Measurements from ENCODE around the gene SLC1A2. TPM values are rescaled to one million over a fixed set of nuclear protein-coding genes. Genes with fewer than 3 reads are reported as not detected.

The SLC1A2 gene
- total RNA-seq, 1 donor from 2014 or later = 0.07 TPM

- Mint-ChIP-seq H3K4me1 (ENCODE audit: low read depth) (peaks cover 7% of the 10 kb centered on the region), H3K9me3 (ENCODE audit: low read depth) (no peaks in the 10 kb centered on the region), H3K36me3 (ENCODE audit: insufficient read depth) (no peaks in the 10 kb centered on the region), H3K4me3 (ENCODE audit: low read depth) (no peak overlapping the region), H3K27me3 (peaks cover 35% of the 10 kb centered on the region), H3K27ac (no peak overlapping the region)
- DNase-seq (ENCODE audit: low spot score, unreplicated experiment) = peak; percentile 87
- peak; percentile 96 for TF ChIP-seq CTCF (IDR thresholded peaks at IDR 0.05; ENCODE audit: unreplicated experiment)
Observed at GRCh38 chr11:35391922-35392688, 27.3 kb downstream of the SLC1A2 start.

- Mint-ChIP-seq H3K4me1 (ENCODE audit: low read depth) (peaks cover 7% of the 10 kb centered on the region), H3K9me3 (ENCODE audit: low read depth) (no peaks in the 10 kb centered on the region), H3K27me3 (peaks cover 35% of the 10 kb centered on the region), H3K36me3 (ENCODE audit: insufficient read depth) (no peaks in the 10 kb centered on the region), H3K27ac (no peak overlapping the region), H3K4me3 (ENCODE audit: low read depth) (no peak overlapping the region)
- no peak for TF ChIP-seq CTCF (IDR thresholded peaks at IDR 0.05; ENCODE audit: unreplicated experiment)
- no peak for DNase-seq (ENCODE audit: low spot score, unreplicated experiment)
Observed at GRCh38 chr11:35390737-35391682, 28.3 kb downstream of the SLC1A2 start.

- H3K9me3 Mint-ChIP-seq (ENCODE audit: low read depth) = no peaks in the 10 kb centered on the region
- no peaks in the 10 kb centered on the region for H3K36me3 Mint-ChIP-seq (ENCODE audit: insufficient read depth)
- no peak for DNase-seq (ENCODE audit: low spot score, unreplicated experiment)
- H3K4me3 Mint-ChIP-seq (ENCODE audit: low read depth) = no peak overlapping the region
- peaks cover 7% of the 10 kb centered on the region for H3K4me1 Mint-ChIP-seq (ENCODE audit: low read depth)
- peaks cover 35% of the 10 kb centered on the region for H3K27me3 Mint-ChIP-seq
- TF ChIP-seq CTCF (IDR thresholded peaks at IDR 0.05; ENCODE audit: unreplicated experiment) = no peak
- no peak overlapping the region for H3K27ac Mint-ChIP-seq
Observed at GRCh38 chr11:35389897-35390465, 29.4 kb downstream of the SLC1A2 start.

GRCh38 chr11:35389112-35389511 is 30.2 kb downstream of the SLC1A2 start:
- no peak for DNase-seq (ENCODE audit: low spot score, unreplicated experiment)
- H3K4me1 Mint-ChIP-seq (ENCODE audit: low read depth) = peaks cover 7% of the 10 kb centered on the region
- peaks cover 27% of the 10 kb centered on the region for H3K27me3 Mint-ChIP-seq
- no peaks in the 10 kb centered on the region for H3K36me3 Mint-ChIP-seq (ENCODE audit: insufficient read depth)
- no peak for TF ChIP-seq CTCF (IDR thresholded peaks at IDR 0.05; ENCODE audit: unreplicated experiment)
- no peak overlapping the region for H3K27ac Mint-ChIP-seq
- no peak overlapping the region for H3K4me3 Mint-ChIP-seq (ENCODE audit: low read depth)
- no peaks in the 10 kb centered on the region for H3K9me3 Mint-ChIP-seq (ENCODE audit: low read depth)

- Mint-ChIP-seq H3K36me3 (ENCODE audit: insufficient read depth) (no peaks in the 10 kb centered on the region), H3K27me3 (peaks cover 20% of the 10 kb centered on the region), H3K4me3 (ENCODE audit: low read depth) (no peak overlapping the region), H3K27ac (no peak overlapping the region), H3K9me3 (ENCODE audit: low read depth) (no peaks in the 10 kb centered on the region), H3K4me1 (ENCODE audit: low read depth) (peaks cover 7% of the 10 kb centered on the region)
- TF ChIP-seq CTCF (IDR thresholded peaks at IDR 0.05; ENCODE audit: unreplicated experiment) = no peak
- no peak for DNase-seq (ENCODE audit: low spot score, unreplicated experiment)
Observed at GRCh38 chr11:35388061-35388460, 31.3 kb downstream of the SLC1A2 start.
